HepG2 (cell line): ENCODE measurements around the gene MNT. TPM values are rescaled to one million over a fixed set of nuclear protein-coding genes. Genes with fewer than 3 reads are reported as not detected.

Source experiments
- MEIS1 ChIP-seq: sonication (generic); formaldehyde crosslinking; IDR thresholded peaks from 2 replicates; pipeline ENCODE4 v1.9.0; 2021; ENCODE audit warnings: mild to moderate bottlenecking, missing genetic modification reagents, moderate library complexity, borderline replicate concordance
- MLX ChIP-seq: IDR thresholded peaks from 2 replicates; pipeline ENCODE4 v1.6.1; 2016
- NFE2L1 ChIP-seq: sonication (generic); formaldehyde crosslinking; IDR thresholded peaks from 2 replicates; pipeline ENCODE4 v1.4.0; 2020; ENCODE audit warnings: missing genetic modification reagents, mild to moderate bottlenecking, borderline replicate concordance
- REST ChIP-seq, 2 experiments: IDR thresholded peaks; 2 replicates each; pipeline ENCODE4 v1.6.1; 2011 to 2012; ENCODE audit warnings: low read length in 2 of 2, borderline replicate concordance in 1 of 2, low read depth in 1 of 2, mild to moderate bottlenecking in 1 of 2, moderate library complexity in 1 of 2
- THAP9 ChIP-seq: sonication (generic); formaldehyde crosslinking; IDR thresholded peaks from 2 replicates; pipeline ENCODE4; 2020; ENCODE audit warnings: missing genetic modification reagents, mild to moderate bottlenecking, borderline replicate concordance
- TRAFD1 ChIP-seq: sonication (generic); formaldehyde crosslinking; IDR thresholded peaks from 2 replicates; pipeline ENCODE4 v1.5.1; 2020; ENCODE audit warnings: missing genetic modification reagents, mild to moderate bottlenecking, borderline replicate concordance
- YEATS2 ChIP-seq: sonication (generic); formaldehyde crosslinking; IDR thresholded peaks from 2 replicates; pipeline ENCODE4 v1.4.0; 2020; ENCODE audit warnings: missing genetic modification reagents, borderline replicate concordance
- ZFP41 ChIP-seq: sonication (generic); formaldehyde crosslinking; IDR thresholded peaks from 2 replicates; pipeline ENCODE4 v1.4.0; 2020; ENCODE audit warnings: mild to moderate bottlenecking, missing genetic modification reagents, borderline replicate concordance
- ZNF230 ChIP-seq: sonication (generic); formaldehyde crosslinking; IDR thresholded peaks from 2 replicates; pipeline ENCODE4 v1.4.0; 2020; ENCODE audit warnings: mild to moderate bottlenecking, missing genetic modification reagents
- ZNF335 ChIP-seq: sonication (generic); formaldehyde crosslinking; IDR thresholded peaks from 2 replicates; pipeline ENCODE4 v1.4.0; 2020; ENCODE audit warnings: missing genetic modification reagents
- ZNF451 ChIP-seq: sonication (generic); formaldehyde crosslinking; IDR thresholded peaks from 2 replicates; pipeline ENCODE4 v1.5.0; 2020; ENCODE audit warnings: mild to moderate bottlenecking, missing genetic modification reagents
- ZNF484 ChIP-seq: sonication (generic); formaldehyde crosslinking; IDR thresholded peaks from 2 replicates; pipeline ENCODE4 v1.5.1; 2020; ENCODE audit warnings: mild to moderate bottlenecking, low read depth, missing genetic modification reagents, borderline replicate concordance
- ZNF609 ChIP-seq: sonication (generic); formaldehyde crosslinking; IDR thresholded peaks from 2 replicates; pipeline ENCODE4 v1.4.0; 2020; ENCODE audit warnings: mild to moderate bottlenecking, missing genetic modification reagents, borderline replicate concordance
- polyA plus RNA-seq, 8 experiments: library from polyadenylated mRNA; depleted of rRNA in 3 of 8; stranded (reverse) in 7 of 8; unstranded in 1 of 8; fragments of >200 nt; fragmentation: Illumina TruSeq in 4 of 8; extraction: Trizol in 4 of 8; gene quantifications; 2 replicates each; pipeline versions ENCODE4 v1.2.1 to v1.2.3, GENCODE V29; 2011 to 2016; ENCODE audit warnings: low read depth in 4 of 8, missing spikeins in 1 of 8, mixed read lengths in 1 of 8; ENCODE audit not compliant: insufficient read depth in 1 of 8
- total RNA-seq, 5 experiments: library from RNA; depleted of rRNA; stranded (reverse); fragments of >200 nt; fragmentation: Illumina TruSeq; extraction: Trizol; gene quantifications; 2 replicates each; pipeline ENCODE4 v1.2.3, GENCODE V29; 2016; ENCODE audit warnings: low read depth in 1 of 5

Gene MNT
- total and polyA plus RNA-seq, 2 of the 13 experiments (the other 11 are each of a cell fraction or from before 2014, with no cell fraction given), result 2.1 to 3.5 TPM

- TF ChIP-seq THAP9 (CRISPR knock-in tag) (no peak), ZFP41 (no peak), ZNF230 (CRISPR knock-in tag) (no peak), MLX (CRISPR knock-in tag) (no peak), ZNF451 (CRISPR knock-in tag) (no peak), ZNF335 (CRISPR knock-in tag) (no peak), MEIS1 (CRISPR knock-in tag) (no peak), ZNF484 (CRISPR knock-in tag) (no peak), REST (IDR thresholded peaks at IDR 0.05; ENCODE audit: borderline replicate concordance in 1 of 2, low read depth in 1 of 2, low read length in 2 of 2) (no peak), TRAFD1 (no peak), YEATS2 (CRISPR knock-in tag) (no peak), ZNF609 (CRISPR knock-in tag) (no peak), NFE2L1 (CRISPR knock-in tag) (no peak)
Measured at GRCh38 chr17:2374549-2375285, 26.1 kb downstream of the MNT start (continued).
